UCSD-AML1 (cell line): ENCODE data around the gene ZNF189.
A peak's percentile ranks its signal among the peaks of the same experiment; 100 is the strongest.

Source experiments
- DNase-seq: peaks from one replicate; lab custom pipeline; 2025; ENCODE audit not compliant: unreplicated experiment; lab: John Stamatoyannopoulos, UW

Gene ZNF189

GRCh38 chr9:101448680-101449070, 50.0 kb downstream of the ZNF189 start:
- no peak for DNase-seq

- DNase-seq = peak; percentile 70
These were observed 50.5 kb downstream of the ZNF189 start for GRCh38 chr9:101449071-101449721.

GRCh38 chr9:101450931-101451330, 52.3 kb downstream of the ZNF189 start:
- no peak for DNase-seq

GRCh38 chr9:101451498-101451897, 52.8 kb downstream of the ZNF189 start:
- no peak for DNase-seq

- DNase-seq = no peak
These were observed 55.3 kb downstream of the ZNF189 start for GRCh38 chr9:101453776-101454570.

- no peak for DNase-seq
These were observed 57.1 kb downstream of the ZNF189 start for GRCh38 chr9:101455656-101456240.

GRCh38 chr9:101457003-101457402, 58.4 kb downstream of the ZNF189 start:
- no peak for DNase-seq

- peak; percentile 13 for DNase-seq
These were observed 60.4 kb downstream of the ZNF189 start for GRCh38 chr9:101458963-101459631.
